GM21526 (cell line): ENCODE results near the gene GPR146.
"Not testable (repeated sequence)": the region's sequence is repeated elsewhere in the genome, so short reads cannot be mapped to it uniquely, and the experiment has no call there.

Experiments
- ATAC-seq: cut with Tn5 transposase; IDR thresholded peaks from one replicate; pipeline ENCODE4 v1.9.1; 2021; ENCODE audit warnings: moderate library complexity; ENCODE audit not compliant: unreplicated experiment, low FRiP score

Gene GPR146

GRCh38 chr7:1073142-1073977 lies 29.0 kb downstream of the GPR146 start:
- ATAC-seq = no peak

- not testable (repeated sequence) for ATAC-seq
Observed at GRCh38 chr7:1074018-1074417, 29.7 kb downstream of the GPR146 start.

GRCh38 chr7:1074593-1075431 lies 30.5 kb downstream of the GPR146 start:
- no peak for ATAC-seq

GRCh38 chr7:1076184-1077072 lies 32.1 kb downstream of the GPR146 start:
- ATAC-seq = no peak

GRCh38 chr7:1078519-1078918 lies 34.2 kb downstream of the GPR146 start:
- no peak for ATAC-seq

- ATAC-seq = no peak
Observed at GRCh38 chr7:1078985-1079384, 34.6 kb downstream of the GPR146 start.

- ATAC-seq = no peak
Observed at GRCh38 chr7:1079546-1079945, 35.2 kb downstream of the GPR146 start.

GRCh38 chr7:1080252-1080920 lies 36.0 kb downstream of the GPR146 start:
- no peak for ATAC-seq

GRCh38 chr7:1080921-1081255 lies 36.5 kb downstream of the GPR146 start:
- ATAC-seq = no peak

GRCh38 chr7:1081336-1081735 lies 37.0 kb downstream of the GPR146 start:
- no peak for ATAC-seq

GRCh38 chr7:1081931-1082401 lies 37.6 kb downstream of the GPR146 start:
- no peak for ATAC-seq

- no peak for ATAC-seq
Observed at GRCh38 chr7:1083729-1084657, 39.6 kb downstream of the GPR146 start.

- no peak for ATAC-seq
Observed at GRCh38 chr7:1085266-1085665, 40.9 kb downstream of the GPR146 start.

- ATAC-seq = no peak
Observed at GRCh38 chr7:1085910-1086421, 41.6 kb downstream of the GPR146 start.

GRCh38 chr7:1086588-1087464 lies 42.5 kb downstream of the GPR146 start:
- peak; percentile 73 for ATAC-seq

- no peak for ATAC-seq
Observed at GRCh38 chr7:1087465-1087814, 43.1 kb downstream of the GPR146 start.

- ATAC-seq = no peak
Observed at GRCh38 chr7:1087952-1088920, 43.9 kb downstream of the GPR146 start, which contains the start of gene GPER1. GPER1 (plus strand) TSS chr7:1088113; CDS start chr7:1091729, 3,616 bp downstream.
